ENCODE results near the gene PLPP1. TPM values are rescaled to one million over a fixed set of nuclear protein-coding genes. Genes with fewer than 3 reads are reported as not detected.

PLPP1 gene
- total RNA-seq, 1 donor from 2014 or later = 23.9 TPM

DNA sequence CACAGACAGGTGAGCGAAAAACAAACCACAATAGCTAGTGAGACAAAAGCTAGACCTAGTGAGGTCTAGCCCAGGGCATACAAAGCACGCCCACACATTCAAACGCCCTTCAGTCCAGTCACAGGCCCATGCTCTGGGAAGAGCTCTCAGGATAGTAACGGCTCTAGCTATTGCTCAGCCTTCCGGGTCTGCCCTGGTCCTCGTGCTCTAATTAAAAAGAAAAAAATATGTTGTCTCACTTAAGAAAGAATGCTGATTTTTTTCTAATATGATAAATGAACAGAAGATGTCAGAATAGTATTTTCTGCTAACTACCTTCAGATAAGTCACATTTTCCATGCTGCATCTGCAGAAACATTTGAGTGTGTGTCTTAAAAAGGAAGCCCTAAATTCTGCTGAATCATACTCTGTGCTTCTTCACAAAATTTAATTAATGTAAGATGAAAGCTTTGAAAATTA, 94.5 kb downstream of the PLPP1 start:
- peak overlapping the region; percentile 83 for H3K27ac ChIP-seq
- H3K27me3 Mint-ChIP-seq (ENCODE audit: insufficient read depth, low read depth) = no peaks in the 10 kb centered on the region
- H3K36me3 ChIP-seq = no peaks in the 10 kb centered on the region

DNA sequence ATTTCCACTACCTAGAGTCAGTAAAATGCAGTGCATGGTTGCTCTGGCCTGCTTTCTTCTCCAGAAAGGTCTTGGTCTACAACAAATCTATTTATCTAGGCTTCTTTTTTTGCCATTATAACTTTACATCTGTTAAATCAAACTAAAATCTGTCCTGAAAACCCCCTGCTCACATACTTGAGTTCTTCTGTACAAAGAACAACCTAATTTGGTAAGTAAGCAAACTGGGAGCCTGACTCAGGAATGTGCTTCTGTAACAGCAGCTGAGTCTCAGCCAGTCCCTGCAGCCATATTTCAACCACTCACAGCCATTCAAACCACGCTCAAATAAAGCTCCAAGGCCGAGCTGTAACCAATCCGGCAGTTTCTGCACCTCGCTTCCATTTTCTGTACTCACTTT, 95.8 kb downstream of the PLPP1 start:
- no peak overlapping the region for H3K27ac ChIP-seq
- no peak overlapping the region for H3K4me2 ChIP-seq
- H3K9ac ChIP-seq = no peak overlapping the region
- Mint-ChIP-seq H3K36me3 (peaks cover 27% of the 10 kb centered on the region), H3K9me3 (peaks cover 22% of the 10 kb centered on the region), H3K4me3 (no peak overlapping the region), H3K4me1 (peaks cover 26% of the 10 kb centered on the region), H3K27ac (peak overlapping the region; percentile 22), H3K27me3 (ENCODE audit: insufficient read depth, low read depth) (no peaks in the 10 kb centered on the region)
- H3F3A ChIP-seq (ENCODE audit: low read depth) = peaks cover 20% of the 10 kb centered on the region
- no peak overlapping the region for H2AFZ ChIP-seq (replicated peaks)
- no peaks in the 10 kb centered on the region for H3K79me2 ChIP-seq (ENCODE audit: low read depth)
- no peaks in the 10 kb centered on the region for H3K9me3 ChIP-seq (ENCODE audit: low read depth)
- H4K20me1 ChIP-seq (ENCODE audit: low read depth) = no peaks in the 10 kb centered on the region
- no peaks in the 10 kb centered on the region for H3K27me3 ChIP-seq
- peak; percentile 40 for DNase-seq (ENCODE audit: low spot score)
- no peak overlapping the region for H3K4me3 ChIP-seq
- no peak for TF ChIP-seq EZH2phosphoT487 (IDR thresholded peaks at IDR 0.05)
- TF ChIP-seq, protein P1, sequence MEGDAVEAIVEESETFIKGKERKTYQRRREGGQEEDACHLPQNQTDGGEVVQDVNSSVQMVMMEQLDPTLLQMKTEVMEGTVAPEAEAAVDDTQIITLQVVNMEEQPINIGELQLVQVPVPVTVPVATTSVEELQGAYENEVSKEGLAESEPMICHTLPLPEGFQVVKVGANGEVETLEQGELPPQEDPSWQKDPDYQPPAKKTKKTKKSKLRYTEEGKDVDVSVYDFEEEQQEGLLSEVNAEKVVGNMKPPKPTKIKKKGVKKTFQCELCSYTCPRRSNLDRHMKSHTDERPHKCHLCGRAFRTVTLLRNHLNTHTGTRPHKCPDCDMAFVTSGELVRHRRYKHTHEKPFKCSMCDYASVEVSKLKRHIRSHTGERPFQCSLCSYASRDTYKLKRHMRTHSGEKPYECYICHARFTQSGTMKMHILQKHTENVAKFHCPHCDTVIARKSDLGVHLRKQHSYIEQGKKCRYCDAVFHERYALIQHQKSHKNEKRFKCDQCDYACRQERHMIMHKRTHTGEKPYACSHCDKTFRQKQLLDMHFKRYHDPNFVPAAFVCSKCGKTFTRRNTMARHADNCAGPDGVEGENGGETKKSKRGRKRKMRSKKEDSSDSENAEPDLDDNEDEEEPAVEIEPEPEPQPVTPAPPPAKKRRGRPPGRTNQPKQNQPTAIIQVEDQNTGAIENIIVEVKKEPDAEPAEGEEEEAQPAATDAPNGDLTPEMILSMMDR (IDR thresholded peaks at IDR 0.05) = no peak
- peaks cover 29% of the 10 kb centered on the region for H3K4me1 ChIP-seq
- no peaks in the 10 kb centered on the region for H3K36me3 ChIP-seq

More for the DNA sequence above, 94.5 kb downstream of the PLPP1 start:
- Histone ChIP-seq H4K20me1 (ENCODE audit: low read depth) (no peaks in the 10 kb centered on the region), H3K4me2 (peak overlapping the region; percentile 15), H3K4me1 (peaks cover 29% of the 10 kb centered on the region), H3K9me3 (ENCODE audit: low read depth) (no peaks in the 10 kb centered on the region), H3F3A (ENCODE audit: low read depth) (peaks cover 20% of the 10 kb centered on the region), H3K79me2 (ENCODE audit: low read depth) (no peaks in the 10 kb centered on the region), H2AFZ (replicated peaks) (no peak overlapping the region), H3K4me3 (no peak overlapping the region), H3K27me3 (no peaks in the 10 kb centered on the region), H3K9ac (no peak overlapping the region)
- Mint-ChIP-seq H3K36me3 (peaks cover 15% of the 10 kb centered on the region), H3K4me1 (peaks cover 26% of the 10 kb centered on the region), H3K9me3 (peaks cover 12% of the 10 kb centered on the region), H3K27ac (no peak overlapping the region), H3K4me3 (no peak overlapping the region)
- TF ChIP-seq EZH2 (IDR thresholded peaks at IDR 0.05) = no peak
- DNase-seq (ENCODE audit: low spot score) = peak; percentile 25

DNA sequence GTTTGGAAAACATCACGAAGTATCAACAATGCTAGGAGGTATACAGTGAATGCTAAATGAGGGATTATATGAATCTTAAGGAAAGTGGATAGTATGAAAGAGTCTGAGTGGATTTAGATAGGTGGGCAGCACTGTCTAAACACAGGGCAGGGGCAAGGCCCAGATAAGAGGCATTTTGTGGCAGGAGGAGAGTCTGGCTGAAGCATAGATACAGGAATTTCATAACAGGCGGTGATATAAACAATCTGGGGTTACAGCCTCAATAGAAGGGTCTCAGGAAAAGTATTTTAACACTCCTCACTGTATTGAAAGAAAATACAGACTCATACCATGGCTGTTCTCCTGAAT, 96.9 kb downstream of the PLPP1 start:
- Histone ChIP-seq H3K4me2 (no peak overlapping the region), H3K79me2 (ENCODE audit: low read depth) (no peaks in the 10 kb centered on the region), H3K27me3 (no peaks in the 10 kb centered on the region), H3K9ac (no peak overlapping the region), H3K27ac (no peak overlapping the region), H3K4me3 (no peak overlapping the region), H3K9me3 (ENCODE audit: low read depth) (no peaks in the 10 kb centered on the region), H2AFZ (replicated peaks) (no peak overlapping the region), H3K4me1 (peaks cover 29% of the 10 kb centered on the region), H3K36me3 (no peaks in the 10 kb centered on the region), H3F3A (ENCODE audit: low read depth) (peaks cover 20% of the 10 kb centered on the region), H4K20me1 (ENCODE audit: low read depth) (no peaks in the 10 kb centered on the region)
- H3K36me3 Mint-ChIP-seq = peaks cover 28% of the 10 kb centered on the region
- peak overlapping the region; percentile 62 for H3K27ac Mint-ChIP-seq
- H3K9me3 Mint-ChIP-seq = peaks cover 25% of the 10 kb centered on the region
- TF ChIP-seq, protein P1 (IDR thresholded peaks at IDR 0.05) = no peak
- TF ChIP-seq EZH2phosphoT487 (IDR thresholded peaks at IDR 0.05) = no peak
- TF ChIP-seq EZH2 (IDR thresholded peaks at IDR 0.05) = no peak
- H3K27me3 Mint-ChIP-seq (ENCODE audit: insufficient read depth, low read depth) = peaks cover under 1% of the 10 kb centered on the region
- no peak overlapping the region for H3K4me3 Mint-ChIP-seq
- H3K4me1 Mint-ChIP-seq = peaks cover 26% of the 10 kb centered on the region
- DNase-seq (ENCODE audit: low spot score) = no peak

DNA sequence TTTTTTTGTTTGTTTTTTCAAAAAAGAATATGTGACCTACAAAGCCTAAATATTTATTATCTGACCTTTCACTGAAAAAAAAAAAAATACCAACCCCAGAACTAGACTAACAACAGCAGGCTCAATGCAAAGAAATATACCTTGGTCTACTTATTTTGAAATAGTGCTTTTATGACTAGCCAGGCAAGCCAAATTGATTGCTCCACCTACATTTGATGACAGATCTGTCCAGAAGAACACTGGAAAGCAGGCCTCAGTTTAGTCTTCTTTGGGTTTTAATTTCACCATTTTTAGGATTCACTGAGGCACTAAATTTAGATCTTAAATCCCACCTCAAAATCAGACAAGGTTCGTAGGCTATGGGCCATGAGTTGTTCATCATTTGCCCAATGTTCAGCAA, 97.3 kb downstream of the PLPP1 start:
- H3K4me3 Mint-ChIP-seq = no peak overlapping the region
- peaks cover 26% of the 10 kb centered on the region for H3K4me1 Mint-ChIP-seq
- H3K9me3 ChIP-seq (ENCODE audit: low read depth) = no peaks in the 10 kb centered on the region
- H3K27me3 ChIP-seq = no peaks in the 10 kb centered on the region
- no peak overlapping the region for H3K4me2 ChIP-seq
- no peak overlapping the region for H3K4me3 ChIP-seq
- H3K27ac Mint-ChIP-seq = no peak overlapping the region
- H3K36me3 Mint-ChIP-seq = peaks cover 32% of the 10 kb centered on the region
- H3K79me2 ChIP-seq (ENCODE audit: low read depth) = no peaks in the 10 kb centered on the region
- H3K36me3 ChIP-seq = no peaks in the 10 kb centered on the region
- no peak overlapping the region for H3K9ac ChIP-seq
- peaks cover 28% of the 10 kb centered on the region for H3K9me3 Mint-ChIP-seq
- H4K20me1 ChIP-seq (ENCODE audit: low read depth) = no peaks in the 10 kb centered on the region
- no peak for DNase-seq (ENCODE audit: low spot score)
- H3K27me3 Mint-ChIP-seq (ENCODE audit: insufficient read depth, low read depth) = peaks cover 4% of the 10 kb centered on the region
- peaks cover 20% of the 10 kb centered on the region for H3F3A ChIP-seq (ENCODE audit: low read depth)
- peaks cover 29% of the 10 kb centered on the region for H3K4me1 ChIP-seq
- no peak overlapping the region for H3K27ac ChIP-seq
- no peak for TF ChIP-seq EZH2 (IDR thresholded peaks at IDR 0.05)
- TF ChIP-seq, protein P1 (IDR thresholded peaks at IDR 0.05) = no peak
- TF ChIP-seq EZH2phosphoT487 (IDR thresholded peaks at IDR 0.05) = no peak
- no peak overlapping the region for H2AFZ ChIP-seq (replicated peaks)
